Uterus (tissue), 2 donors: ENCODE measurements around the gene EFCAB5.

Experiments
- CTCF ChIP-seq, 4 experiments: fragments of 200-600 bp in 2 of 4; fragments of 450-650 bp in 2 of 4; sonication (generic) in 2 of 4; IDR thresholded peaks; one replicate each; pipeline ENCODE4 v1.5.1; 2016 to 2019; ENCODE audit warnings: antibody characterized with exemption in 4 of 4, mild to moderate bottlenecking in 2 of 4, moderate library complexity in 1 of 4
- POLR2A ChIP-seq, 2 donors: fragments of 450-650 bp; IDR thresholded peaks; one replicate each; pipeline ENCODE4 v1.6.1; 2016; ENCODE audit warnings: antibody characterized with exemption in 2 of 2, mild to moderate bottlenecking in 1 of 2, moderate library complexity in 1 of 2

GRCh38 chr17:30155389-30155788, 214.0 kb downstream of the EFCAB5 start:
- no peak for TF ChIP-seq POLR2A (IDR thresholded peaks at IDR 0.05)
- TF ChIP-seq CTCF (IDR thresholded peaks at IDR 0.05), result no peak
